ENCODE measurements around the gene AEBP2.

GRCh38 chr12:19507823-19508222 is 68.5 kb downstream of the AEBP2 start:
- TF ChIP-seq CTCF (IDR thresholded peaks at IDR 0.05; ENCODE audit: insufficient read depth, low read length, poor library complexity, severe bottlenecking) (no peak), EZH2phosphoT487 (conservative IDR thresholded peaks at IDR 0.05; ENCODE audit: low read length) (no peak)
